HG02885 (cell line): ENCODE data around the gene ATG7.
"Not testable (repeated sequence)": the region's sequence is repeated elsewhere in the genome, so short reads cannot be mapped to it uniquely, and the experiment has no call there.

Source experiments
- ATAC-seq: cut with Tn5 transposase; IDR thresholded peaks from one replicate; pipeline ENCODE4 v1.9.1; 2021; ENCODE audit warnings: mild to moderate bottlenecking; ENCODE audit not compliant: unreplicated experiment, poor library complexity

ATG7 gene

DNA sequence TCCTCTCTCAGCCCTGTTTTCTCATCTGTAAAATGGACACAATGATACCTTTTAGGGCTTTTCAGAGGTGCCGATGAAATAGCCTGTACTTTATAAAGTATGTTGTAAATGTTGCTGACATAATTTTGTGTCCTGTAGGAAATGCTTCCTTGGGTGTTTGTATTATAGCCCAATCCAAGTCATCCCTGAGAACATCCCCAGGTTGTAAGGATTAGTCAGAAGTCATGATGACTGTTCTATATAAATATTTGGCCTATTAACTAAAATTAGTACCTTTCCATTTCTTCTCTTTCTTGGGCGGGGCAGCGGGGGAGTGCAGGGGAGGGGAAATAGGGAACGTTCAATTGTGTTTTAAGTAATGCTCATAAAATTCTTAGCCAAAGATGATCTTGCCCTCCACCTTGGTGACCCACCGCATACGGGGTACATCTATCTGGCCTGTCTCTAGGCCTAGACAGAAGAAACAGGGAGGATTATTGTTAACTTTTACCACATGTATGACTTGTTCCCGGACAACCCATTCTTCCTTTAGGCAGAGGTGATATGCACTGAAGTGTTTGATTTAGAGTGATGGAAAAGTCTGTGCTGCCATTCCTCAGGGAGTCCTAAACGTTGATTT, 250.9 kb downstream of the ATG7 start:
- no peak for ATAC-seq

DNA sequence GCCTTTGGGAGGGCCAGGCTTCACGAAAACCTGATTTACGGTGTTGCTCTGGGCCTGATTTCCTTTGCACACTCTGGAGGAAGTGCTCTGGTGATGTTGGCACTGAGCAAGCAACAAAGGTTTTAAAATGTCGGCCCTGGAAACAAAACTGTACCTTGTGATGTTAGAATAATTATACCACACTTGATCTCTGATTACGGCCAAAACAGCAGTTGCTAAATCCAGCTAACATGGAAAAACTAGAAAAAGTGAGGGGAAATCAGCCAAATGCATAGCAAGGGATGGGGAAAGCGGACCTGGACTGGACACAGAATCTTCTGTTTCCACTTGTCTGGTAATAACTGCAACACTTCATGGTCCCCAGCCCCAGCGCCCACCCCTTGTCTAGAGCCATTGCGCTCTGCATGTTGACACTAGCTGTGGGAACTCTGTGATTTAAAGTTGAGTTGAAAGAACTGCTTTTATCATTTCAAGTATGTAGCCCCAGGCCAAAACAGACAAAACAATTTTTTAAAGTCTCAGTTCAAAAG, 251.4 kb downstream of the ATG7 start:
- ATAC-seq = no peak

DNA sequence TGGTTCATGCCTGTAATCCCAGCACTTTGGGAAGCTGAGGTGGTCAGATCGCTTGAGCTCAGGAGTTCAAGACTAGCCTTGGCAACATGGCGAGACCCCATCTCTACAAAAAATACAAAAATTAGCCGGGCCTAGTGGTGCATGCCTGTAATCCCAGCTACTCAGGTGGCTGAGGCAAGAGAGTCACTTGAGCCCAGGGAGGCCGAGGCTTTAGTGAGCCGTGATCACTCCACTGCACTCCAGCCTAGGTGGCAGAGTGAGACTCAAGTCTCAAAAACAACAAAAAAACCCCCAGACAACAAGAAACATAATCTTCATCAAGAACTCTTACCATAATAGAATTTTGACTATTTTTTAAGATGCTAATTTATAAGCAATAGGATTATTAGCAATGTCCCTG, 253.9 kb downstream of the ATG7 start:
- ATAC-seq = not testable (repeated sequence)

DNA sequence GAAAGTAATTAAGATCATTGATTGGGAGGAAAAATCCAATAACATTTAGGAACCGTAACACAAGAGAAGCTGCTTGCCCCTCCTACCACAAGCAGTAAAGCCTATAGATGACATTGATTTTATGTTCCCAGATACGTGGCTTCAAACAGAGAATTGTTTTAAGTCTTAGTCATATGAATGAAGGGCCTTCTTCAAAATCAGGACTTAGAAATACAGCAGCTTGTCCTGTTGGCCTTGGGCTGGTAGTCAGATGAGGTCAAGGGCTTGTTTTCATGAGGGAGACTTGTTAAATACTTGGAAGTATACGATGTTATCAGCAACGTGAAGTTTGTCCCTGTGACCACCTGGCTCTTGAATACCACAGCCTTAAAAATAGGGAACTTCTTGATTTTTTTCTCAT, 257.1 kb downstream of the ATG7 start:
- no peak for ATAC-seq

DNA sequence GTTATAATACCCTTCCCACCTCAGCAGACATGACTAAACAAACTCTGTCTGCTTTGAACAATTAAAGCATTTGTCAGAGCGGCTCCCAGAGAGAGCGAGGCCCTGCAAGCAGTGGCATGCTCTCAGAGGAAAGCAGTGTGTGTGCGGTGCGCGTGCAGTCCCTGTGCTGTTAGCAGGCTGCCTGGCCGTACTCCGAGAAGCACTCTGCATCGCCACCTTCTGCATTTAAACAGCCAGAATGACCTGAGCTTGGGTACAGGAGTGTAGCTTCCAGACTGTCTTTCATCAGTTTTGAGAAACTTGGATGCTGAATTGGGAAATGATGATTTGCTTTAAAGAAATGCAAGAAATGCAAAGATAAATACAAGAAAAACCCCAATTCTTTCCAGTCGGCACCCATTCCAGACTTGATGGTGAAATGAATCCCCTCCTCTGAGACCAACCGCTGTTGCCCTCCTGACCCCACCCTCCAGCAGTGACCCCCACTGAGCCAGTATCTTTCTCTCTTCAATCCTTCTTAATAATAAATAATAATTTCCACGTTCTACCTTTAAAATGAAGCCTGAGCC, 258.0 kb downstream of the ATG7 start:
- no peak for ATAC-seq

DNA sequence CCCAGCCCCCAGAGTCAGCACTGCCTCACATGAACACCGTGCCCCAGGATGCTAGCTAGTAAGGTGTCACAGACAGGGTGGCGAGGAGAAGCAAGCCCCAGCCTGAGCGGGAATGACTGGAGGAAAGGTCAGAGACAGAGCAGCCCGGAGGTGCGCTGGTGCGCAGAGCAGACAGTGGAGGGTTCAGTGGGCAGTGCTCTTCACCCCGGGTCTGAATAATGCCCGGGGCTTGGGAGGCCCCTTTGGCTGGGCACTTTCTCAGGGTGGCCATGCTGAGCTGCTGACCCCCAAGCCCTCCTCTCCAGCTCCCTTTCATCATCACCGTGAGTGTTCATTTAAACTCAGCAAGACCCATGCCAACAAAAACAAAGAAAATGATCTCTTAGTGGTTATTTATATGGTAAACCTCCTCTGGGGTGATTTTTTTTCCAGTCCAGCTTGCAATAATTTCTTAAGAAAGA, 260.8 kb downstream of the ATG7 start:
- ATAC-seq = no peak

DNA sequence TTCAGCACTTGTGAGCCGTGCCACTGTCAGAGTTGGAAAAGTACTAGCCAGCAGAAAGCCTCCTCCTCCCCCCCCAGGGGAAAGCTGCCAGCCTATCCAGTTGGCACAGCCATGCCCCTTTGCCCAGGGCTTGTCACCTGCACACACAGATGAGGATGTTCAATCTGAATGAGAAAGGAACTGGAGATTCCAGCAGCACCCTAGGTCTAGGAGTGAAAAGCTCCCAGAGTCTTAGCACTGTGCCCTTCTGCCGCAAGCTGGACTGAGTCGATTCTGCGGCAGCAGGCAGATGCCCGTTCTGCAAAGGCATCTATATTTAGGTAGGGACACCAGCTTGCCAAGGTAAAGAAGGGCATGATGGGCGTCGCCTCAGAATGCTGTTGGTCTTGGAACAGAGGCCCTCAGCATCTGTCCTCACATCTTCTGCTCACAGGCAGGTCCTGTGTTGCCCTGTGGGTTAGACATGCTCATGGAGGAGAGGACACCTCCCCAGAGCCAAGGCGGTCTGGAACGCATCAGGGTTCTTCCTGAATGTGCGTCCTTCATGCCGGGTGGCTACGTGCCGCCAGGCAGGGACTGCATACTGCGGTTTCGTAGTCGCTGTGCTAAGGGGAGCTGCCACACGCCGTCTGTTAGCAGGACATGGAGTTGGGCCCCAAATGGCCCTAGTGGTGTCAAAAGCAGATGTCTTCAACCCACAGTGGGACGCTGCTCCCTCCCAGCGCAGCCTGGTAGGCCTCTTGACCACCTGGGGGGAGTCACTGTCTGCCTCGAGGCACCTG, 262.0 kb downstream of the ATG7 start:
- ATAC-seq = no peak

DNA sequence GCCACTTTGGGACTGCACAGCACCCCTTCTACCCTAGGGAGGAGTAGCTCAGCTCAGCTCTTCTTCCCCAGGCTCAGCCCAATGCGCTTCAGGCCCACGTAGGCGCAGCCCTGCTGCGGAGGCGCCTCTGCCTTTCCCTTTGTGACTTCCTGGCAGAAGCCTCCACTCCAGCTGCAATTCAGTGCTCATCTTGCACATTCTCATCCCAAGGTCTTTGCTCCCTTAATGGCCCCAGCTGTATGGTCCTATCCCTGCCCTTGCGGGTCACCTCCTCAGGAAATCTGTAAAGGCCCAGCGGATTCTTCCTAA, 262.6 kb downstream of the ATG7 start:
- ATAC-seq = no peak

DNA sequence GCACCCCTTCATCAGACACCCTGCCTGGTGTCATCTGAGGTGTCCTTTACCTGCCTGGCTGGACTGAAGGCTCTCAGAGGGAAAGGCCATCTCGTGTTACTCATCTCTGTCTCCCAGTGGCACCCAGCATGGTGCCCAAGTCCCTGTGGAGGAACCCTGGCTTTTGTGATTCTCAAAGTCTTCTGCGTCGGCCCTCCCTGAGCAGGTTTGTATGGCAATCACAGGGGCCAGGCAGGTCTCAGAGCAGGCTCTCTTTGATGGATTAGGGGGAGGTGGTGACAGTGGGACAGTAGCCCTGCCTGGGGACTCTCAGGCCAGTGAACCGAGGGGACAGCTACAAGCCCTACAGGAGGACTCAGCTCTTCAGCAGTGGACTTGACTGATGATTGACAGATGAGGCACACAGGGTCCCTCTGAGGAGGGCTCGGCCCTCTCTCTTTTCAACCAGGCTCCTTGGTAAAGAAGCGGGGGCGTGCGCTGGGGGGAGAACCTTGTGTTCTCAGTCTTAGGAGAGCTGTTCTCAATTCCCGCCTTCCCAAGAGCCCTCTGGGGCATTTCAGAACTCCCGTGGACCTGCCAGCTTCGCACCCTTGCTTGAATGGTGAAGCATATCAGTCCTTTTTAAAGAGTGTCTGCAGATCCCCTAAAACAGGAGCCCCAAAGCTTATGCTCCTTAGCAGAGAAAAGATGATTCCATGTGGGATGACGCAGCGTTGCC, 263.2 kb downstream of the ATG7 start:
- no peak for ATAC-seq

DNA sequence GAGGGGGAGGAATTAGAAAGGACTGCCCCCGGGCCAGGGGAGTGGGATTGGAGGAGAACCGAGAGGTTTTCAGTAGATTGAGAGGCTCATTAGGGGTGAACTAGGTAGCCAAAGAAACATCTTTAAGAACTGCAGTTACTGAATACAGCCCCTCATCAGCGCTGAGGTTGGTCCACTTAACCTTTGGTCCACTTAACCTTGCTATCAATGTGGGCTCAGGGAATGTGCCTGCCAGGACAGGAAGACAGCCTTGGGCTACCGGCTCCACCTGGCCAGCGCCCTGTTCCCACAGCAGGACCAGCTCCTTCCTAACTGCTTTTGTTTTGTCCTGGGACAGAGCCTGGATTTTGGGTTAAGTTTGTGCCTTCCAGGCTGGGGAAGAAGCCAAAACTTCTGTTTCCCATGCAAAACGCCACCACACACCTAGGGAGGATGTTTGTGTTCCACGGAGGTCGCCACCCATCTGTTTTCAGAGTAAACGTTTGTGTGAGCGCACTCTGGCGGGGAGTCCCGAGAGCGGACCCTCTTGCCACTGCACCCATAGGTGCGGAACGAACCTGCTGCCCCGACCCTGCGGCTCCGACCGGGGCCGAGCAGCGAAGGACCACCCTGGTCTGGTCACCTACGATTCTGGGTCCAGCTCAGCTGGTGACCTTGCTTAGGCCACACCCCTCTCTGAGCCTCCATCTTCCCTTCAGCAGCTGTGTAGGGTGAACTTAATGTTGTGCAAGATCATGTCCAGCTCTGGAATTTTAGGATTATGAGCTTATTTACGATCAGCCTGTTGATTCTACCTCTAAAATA, 264.1 kb downstream of the ATG7 start:
- no peak for ATAC-seq

DNA sequence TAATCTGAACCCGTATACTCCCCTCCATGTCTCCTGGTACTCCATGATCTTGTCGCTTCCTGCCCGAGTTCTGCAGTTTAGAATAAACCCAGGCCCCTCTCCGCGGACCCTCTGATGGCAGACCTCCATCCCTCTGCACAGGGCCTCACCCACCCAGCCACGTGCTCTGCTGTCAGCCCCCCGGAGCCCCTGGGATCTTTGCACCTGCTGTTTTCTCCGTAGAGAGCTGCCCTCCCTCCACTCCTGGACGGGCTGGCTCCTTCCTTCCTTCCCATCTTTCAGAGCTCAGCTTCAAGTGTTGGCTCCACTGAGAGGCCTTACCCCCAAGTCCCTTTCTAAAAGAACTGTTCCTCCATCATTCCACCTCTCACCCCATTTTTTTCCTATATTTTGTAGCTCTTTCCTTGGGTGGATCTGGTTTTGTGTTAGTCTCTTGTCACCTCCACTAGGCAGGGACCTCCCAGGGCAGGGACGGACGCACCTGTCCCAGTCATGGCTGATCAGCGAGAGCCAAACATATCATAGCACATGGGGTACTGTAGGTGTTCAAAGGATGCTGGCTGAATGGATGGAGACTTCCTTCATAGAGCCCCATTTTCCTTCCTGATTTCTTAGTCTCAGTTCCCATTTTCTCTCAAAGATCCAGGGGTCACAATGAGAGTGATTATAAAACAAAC, 264.9 kb downstream of the ATG7 start:
- no peak for ATAC-seq

DNA sequence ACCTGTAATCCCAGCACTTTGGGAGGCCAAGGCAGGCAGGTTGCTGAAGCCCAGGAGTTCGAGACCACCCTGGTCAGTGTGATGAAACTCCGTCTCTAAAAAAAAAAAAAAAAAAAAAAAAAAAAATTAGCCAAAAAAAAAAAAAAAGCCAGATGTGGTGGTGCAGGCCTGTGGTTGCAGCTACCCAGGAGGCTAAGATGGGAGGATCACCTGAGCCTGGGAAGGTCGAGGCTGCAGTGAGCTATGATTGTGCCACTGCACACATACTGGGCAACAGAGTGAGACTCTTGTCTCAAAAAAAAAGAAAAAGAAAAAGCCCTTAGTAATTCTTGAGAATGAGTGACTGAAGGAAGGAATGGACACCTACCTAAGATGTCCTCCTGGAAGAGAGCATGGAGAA, 266.4 kb downstream of the ATG7 start:
- no peak for ATAC-seq

DNA sequence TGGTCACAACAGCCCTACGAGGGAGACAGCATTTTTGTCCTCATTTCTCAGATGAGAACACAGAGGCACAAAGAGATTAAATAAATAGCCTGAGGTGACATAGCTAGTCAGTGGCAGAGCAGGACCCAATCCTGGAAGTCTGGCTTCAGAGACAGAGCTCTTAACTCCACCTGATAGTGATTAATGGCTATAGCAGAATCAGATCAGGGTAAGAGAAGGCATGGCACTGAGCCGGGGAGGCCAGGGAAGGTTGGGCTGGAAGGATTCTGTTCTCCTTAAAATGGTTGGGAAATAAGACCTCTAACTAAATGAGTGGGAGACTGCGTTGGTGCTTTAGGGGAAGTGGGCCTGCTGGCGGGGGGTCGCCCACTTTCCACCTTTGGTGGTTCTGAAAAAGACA, 267.0 kb downstream of the ATG7 start:
- no peak for ATAC-seq

DNA sequence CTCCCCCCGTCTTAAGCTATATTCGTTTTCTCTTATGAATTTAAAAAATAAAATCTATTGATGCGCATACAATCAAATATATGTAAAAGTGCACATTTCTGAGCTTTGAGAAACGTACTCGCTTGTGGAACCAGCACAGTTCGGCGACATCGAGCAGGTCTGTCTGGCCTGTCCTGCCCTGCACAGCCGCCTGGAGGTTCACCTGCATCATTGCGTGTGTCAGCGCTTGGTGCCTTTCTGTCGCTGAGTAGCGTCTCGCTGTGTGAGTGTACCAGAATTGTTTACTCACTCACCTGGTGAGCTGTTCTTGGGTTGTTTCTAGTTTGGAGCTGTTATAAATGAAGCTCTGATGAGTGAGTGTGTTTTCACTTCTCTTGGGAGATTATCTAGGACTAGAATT, 267.5 kb downstream of the ATG7 start:
- ATAC-seq = no peak

DNA sequence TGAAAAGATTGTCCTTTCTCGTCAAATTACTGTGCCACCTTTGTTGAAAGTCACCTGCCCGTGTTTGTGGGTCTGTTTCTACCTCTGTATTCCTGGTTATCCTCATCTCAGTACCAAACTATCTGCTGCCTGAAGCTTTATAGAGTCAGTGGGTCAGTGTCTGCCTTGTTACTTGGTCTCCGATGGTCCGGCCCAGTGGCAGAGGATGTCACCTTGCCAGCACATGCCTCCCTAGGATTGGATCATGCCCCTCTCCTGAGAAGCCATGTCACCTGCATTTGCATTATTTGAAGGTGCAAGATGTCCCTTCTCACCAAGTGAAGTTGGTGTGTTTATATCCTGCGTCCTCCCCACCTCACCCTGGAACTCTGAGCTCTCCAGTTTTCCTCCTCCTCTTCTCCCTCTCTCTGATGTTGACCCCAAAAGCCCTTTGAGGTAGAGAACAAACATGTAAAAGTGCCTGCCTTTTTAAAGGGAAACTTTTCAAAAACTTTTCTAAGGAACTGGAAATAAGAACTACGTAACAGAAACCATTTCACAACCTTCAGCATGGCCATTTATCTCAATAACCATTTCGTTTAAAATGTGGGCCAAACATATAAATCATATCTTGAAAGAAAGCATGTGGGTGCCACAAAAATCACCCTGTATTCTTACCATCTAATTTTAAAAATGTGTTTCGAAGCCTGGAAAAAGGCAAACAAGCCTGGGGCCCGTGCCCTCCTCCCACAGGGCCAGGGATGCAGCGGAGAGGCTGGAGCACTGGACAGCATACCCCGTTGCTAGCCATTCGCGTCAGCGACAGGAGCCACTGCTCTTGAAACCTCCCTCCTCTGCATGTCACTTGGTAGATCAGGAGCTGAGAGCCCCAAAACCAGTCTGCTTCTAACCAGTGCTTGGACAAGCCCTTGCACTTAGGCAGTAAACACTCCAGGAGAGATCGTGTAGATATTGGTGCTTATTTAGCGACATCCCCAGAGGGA, 269.4 kb downstream of the ATG7 start:
- ATAC-seq = no peak

DNA sequence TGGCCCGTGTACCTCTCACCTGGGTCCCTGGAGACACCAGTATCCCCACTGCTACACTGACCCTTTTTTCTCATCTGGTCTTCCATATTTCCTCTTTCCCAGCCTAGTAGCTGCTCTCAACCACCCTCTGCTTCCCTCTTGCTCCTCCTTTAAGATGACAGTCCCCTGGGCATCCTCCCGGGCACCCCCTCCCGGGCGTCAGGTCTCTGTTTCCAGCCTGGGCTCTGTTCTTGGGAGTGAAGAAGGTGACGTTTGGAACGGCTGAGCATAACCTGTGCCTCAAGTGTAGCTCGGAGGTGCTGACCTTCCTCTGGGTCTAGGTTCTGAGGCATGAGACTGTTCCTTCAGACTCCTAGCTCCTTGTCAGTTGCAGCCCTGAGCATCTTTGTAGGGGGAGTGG, 270.4 kb downstream of the ATG7 start:
- no peak for ATAC-seq

DNA sequence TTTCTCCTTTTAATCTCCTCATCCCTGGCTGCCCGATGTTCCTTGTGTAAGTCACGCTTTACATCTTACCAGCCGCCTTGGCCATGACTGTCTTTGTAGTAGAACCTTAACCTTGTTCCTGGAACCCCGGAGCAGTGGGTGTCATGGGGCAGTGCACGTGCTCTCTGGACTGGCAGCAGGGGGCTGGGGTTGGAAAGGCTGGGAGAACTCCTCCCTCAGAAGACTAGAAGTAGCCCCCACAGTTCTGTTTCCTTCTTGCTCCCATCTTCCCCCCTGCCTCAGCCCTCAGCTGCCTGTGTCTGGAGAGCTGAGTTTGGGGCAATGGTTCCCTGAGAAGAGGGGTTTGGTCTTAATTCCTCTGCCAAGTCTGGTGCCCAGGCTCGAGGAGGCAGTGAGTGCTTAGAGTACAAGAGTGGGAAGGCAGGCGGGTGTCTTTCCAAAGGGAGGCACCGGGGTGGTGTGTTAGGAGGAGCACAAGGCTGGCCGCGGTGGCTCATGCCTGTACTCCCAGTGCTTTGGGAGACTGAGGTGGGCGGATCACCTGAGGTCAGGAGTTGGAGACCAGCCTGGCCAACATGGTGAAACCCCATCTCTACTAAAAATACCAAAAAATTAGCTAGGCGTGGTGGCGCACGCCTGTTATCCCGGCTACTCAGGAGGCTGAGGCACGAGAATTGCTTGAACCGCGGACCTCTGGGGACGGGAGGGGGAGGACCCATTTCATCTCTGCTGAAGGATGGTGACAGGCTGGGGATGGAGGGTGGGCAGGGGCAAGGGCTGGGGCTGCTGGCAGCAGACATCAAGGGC, 271.1 kb downstream of the ATG7 start:
- ATAC-seq = no peak

DNA sequence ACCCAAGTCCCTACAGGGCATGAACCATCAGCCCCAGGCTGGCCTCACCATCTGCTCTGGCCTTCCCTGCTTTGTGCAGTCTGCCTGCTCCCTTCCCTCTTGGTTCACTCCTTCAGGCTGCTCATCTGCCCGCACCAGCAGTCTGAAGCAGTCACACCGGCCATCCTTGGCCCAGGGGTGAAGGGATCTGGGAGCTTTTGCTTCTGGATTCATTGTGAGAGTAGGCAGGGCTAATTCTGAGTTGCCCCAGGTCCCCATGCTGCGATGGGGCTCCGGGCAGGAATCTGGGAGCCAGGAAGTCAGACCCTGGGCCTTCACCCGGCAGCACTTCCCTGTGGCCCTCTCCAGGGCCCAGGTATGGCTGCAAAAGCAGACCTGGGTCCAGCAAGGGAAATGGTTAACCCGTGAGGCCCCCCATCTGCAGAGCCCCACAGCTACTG, 271.8 kb downstream of the ATG7 start:
- no peak for ATAC-seq
